Heart right ventricle (tissue), 16 donors: Measurements from ENCODE around the gene UPF1. TPM values are rescaled to one million over a fixed set of nuclear protein-coding genes. Genes with fewer than 3 reads are reported as not detected.

Experiments used
- ATAC-seq, 8 donors: fragments of 200-7000 bp; cut with Tn5 transposase; one replicate each; pipeline ENCODE4 v1.9.1; 2020; ENCODE audit warnings: mild to moderate bottlenecking in 8 of 8, moderate library complexity in 8 of 8, moderate number of reproducible peaks in 1 of 8
- DNase-seq, 2 donors: peaks; one replicate each; pipeline ENCODE4 v3.0.0-alpha.2; 2020
- H3K27ac ChIP-seq, 10 donors: fragments of 200-600 bp; sonication (generic) in 2 of 10; one replicate each; pipeline versions ENCODE4 v1.5.0 to v1.8.0; 2020 to 2022; ENCODE audit warnings: mild to moderate bottlenecking in 3 of 10
- H3K27me3 ChIP-seq, 7 donors: fragments of 200-600 bp; one replicate each; pipeline ENCODE4 v1.8.0; 2021 to 2022; ENCODE audit warnings: mild to moderate bottlenecking in 2 of 7
- H3K36me3 ChIP-seq, 9 donors: fragments of 200-600 bp; sonication (generic) in 1 of 9; one replicate each; pipeline versions ENCODE4 v1.5.0 to v1.8.0; 2020 to 2022; ENCODE audit warnings: mild to moderate bottlenecking in 2 of 9
- H3K4me1 ChIP-seq, 9 donors: fragments of 200-600 bp; sonication (generic) in 1 of 9; one replicate each; pipeline versions ENCODE4 v1.5.0 to v1.8.0; 2020 to 2022; ENCODE audit warnings: mild to moderate bottlenecking in 4 of 9
- H3K4me3 ChIP-seq, 10 donors: fragments of 200-600 bp; sonication (generic) in 2 of 10; one replicate each; pipeline versions ENCODE4 v1.5.0 to v1.8.0; 2020 to 2022; ENCODE audit warnings: mild to moderate bottlenecking in 7 of 10, moderate library complexity in 2 of 10
- H3K9me3 ChIP-seq, 11 donors: fragments of 200-600 bp in 10 of 11; sonication (generic) in 2 of 11; one replicate each; pipeline versions ENCODE4 v1.5.0 to v1.8.0; 2013 to 2022; ENCODE audit warnings: mild to moderate bottlenecking in 2 of 11, control low read depth in 1 of 11, moderate library complexity in 1 of 11
- WGBS, 2 donors: extraction: QIAGEN DNeasy Blood & Tissue Kit; methylation state at CpG; one replicate each; pipeline ENCODE4 v1.1.7; 2013; ENCODE audit warnings: inconsistent platforms in 1 of 2; 5-methylcytosine and 5-hydroxymethylcytosine counted together
- intact Hi-C, 10 donors: fragments of 100-400 bp; cut with DNase I; formaldehyde crosslinking; loops; one replicate each; pipeline versions ENCODE4 v1.11.1 to v1.14.2; 2022
- polyA plus RNA-seq, 2 donors: library from polyadenylated mRNA; stranded (reverse); fragments of 200-250 nt; gene quantifications; one replicate each; pipeline ENCODE4 v1.2.3, GENCODE V29; 2013
- total RNA-seq, 10 donors: library from RNA; stranded (reverse); fragmentation: NEBNext Ultra II Directional in 3 of 10; extraction: Animal tissue kit (Norgen Biotek cat#: 25700) in 3 of 10; gene quantifications; one replicate each; pipeline versions ENCODE4 v1.2.1 to v1.2.4, GENCODE V29; 2021 to 2023
- TF ChIP-seq, protein P1 (sequence below), 9 donors: fragments of 200-600 bp; sonication (generic) in 2 of 9; IDR thresholded peaks; one replicate each; pipeline versions ENCODE4 v1.5.0 to v1.8.0; 2021 to 2022; ENCODE audit warnings: antibody characterized with exemption in 9 of 9, mild to moderate bottlenecking in 5 of 9, moderate library complexity in 1 of 9
- donor health status: Arrhythmogenic right ventricular cardiomyopathy.
- donor health status: ischemic (EF 13 %, LVEDD 7.1; RV severe dilation, severe dysfunction).
- donor health status: healthy with polysubstance abuse.
- donor health status: DM: no; HTN: yes; CAD: no.
- donor health status: DM: no; HTN: no; CAD: no.
- donor health status: ischemic (EF 25% LVEDD 6.9; RV normal size, moderate dysfunction).
- donor health status: ischemic (EF 25% LVEDD 5.7; RV mildly dilated, moderate dysfunction).
- donor health status: healthy.
- donor health status: DM: yes; HTN: yes; CAD: no.
- donor health status: Ischemic cardiomyopathy.
- donor health status: ischemic (EF 35%, LVEDD 5.7; RV mildly dilated, moderate dysfunction).
- donor health status: nonischemic (EF 11% LVEDD 7.7; RV severe dilation, severe dysfunction).
- donor health status: DM: yes; HTN: yes; CAD: no.
- donor health status: PGD.
- donor health status: ischemic (EF 29% LVEDD 5.4; RV normal size, mild dysfunction).
- donor health status: nonischemic (EF 23%, LVEDD 6.1; RV moderate dilation, normal function).

UPF1 gene
- total and polyA plus RNA-seq, 12 donors, result 25.2 to 44.3 (median 36.8) TPM

GRCh38 chr19:18853755-18854427, 22.1 kb downstream of the UPF1 start:
- 87 to 90% methylated on average over 17 of the region's 17 CpGs for WGBS, 2 donors
- H3K9me3 ChIP-seq, result no peaks in the 10 kb centered on the region
- H3K36me3 ChIP-seq, result peaks cover 6 to 92% (median 78%) of the 10 kb centered on the region in 9 donors
- TF ChIP-seq, protein P1, sequence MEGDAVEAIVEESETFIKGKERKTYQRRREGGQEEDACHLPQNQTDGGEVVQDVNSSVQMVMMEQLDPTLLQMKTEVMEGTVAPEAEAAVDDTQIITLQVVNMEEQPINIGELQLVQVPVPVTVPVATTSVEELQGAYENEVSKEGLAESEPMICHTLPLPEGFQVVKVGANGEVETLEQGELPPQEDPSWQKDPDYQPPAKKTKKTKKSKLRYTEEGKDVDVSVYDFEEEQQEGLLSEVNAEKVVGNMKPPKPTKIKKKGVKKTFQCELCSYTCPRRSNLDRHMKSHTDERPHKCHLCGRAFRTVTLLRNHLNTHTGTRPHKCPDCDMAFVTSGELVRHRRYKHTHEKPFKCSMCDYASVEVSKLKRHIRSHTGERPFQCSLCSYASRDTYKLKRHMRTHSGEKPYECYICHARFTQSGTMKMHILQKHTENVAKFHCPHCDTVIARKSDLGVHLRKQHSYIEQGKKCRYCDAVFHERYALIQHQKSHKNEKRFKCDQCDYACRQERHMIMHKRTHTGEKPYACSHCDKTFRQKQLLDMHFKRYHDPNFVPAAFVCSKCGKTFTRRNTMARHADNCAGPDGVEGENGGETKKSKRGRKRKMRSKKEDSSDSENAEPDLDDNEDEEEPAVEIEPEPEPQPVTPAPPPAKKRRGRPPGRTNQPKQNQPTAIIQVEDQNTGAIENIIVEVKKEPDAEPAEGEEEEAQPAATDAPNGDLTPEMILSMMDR (IDR thresholded peaks at IDR 0.05), result no peak
- peaks cover 17 to 31% (median 24%) of the 10 kb centered on the region in 9 donors for H3K4me1 ChIP-seq
- no peak overlapping the region for H3K27ac ChIP-seq
- DNase-seq, result no peak
- H3K4me3 ChIP-seq, result no peak overlapping the region
- intact Hi-C loops, result loop anchor here in 2 of 10 donors (10.0 kb wide), 2 partner anchors 389 to 409 kb away; no protein-coding TSS in a partner anchor
- ATAC-seq, result no peak
- H3K27me3 ChIP-seq, result no peaks in the 10 kb centered on the region

DNA sequence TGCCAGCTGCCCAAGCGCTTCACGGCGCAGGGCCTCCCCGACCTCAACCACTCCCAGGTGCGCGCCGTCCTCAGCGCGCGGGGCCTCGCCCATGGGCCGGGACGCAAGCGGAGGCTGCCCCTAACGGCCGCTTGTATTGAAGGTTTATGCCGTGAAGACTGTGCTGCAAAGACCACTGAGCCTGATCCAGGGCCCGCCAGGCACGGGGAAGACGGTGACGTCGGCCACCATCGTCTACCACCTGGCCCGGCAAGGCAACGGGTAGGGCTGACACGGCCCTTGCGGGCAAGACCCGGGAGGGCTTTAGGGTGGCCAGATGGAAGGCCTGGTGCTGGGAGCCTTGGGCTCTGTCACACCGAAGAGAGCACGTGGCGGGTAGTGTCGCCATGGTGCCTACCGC, 23.2 kb downstream of the UPF1 start:
- intact Hi-C loops, result loop anchor here in 2 of 10 donors (10.0 kb wide), 2 partner anchors 390 to 410 kb away; no protein-coding TSS in a partner anchor
- Histone ChIP-seq H3K4me1 (peaks cover 9 to 31% (median 15%) of the 10 kb centered on the region in 9 donors), H3K36me3 (peaks cover 6 to 100% (median 89%) of the 10 kb centered on the region in 9 donors), H3K27me3 (no peaks in the 10 kb centered on the region), H3K27ac (no peak overlapping the region), H3K9me3 (no peaks in the 10 kb centered on the region), H3K4me3 (no peak overlapping the region)
- no peak for ATAC-seq
- TF ChIP-seq, protein P1 (IDR thresholded peaks at IDR 0.05), result no peak
- DNase-seq, result no peak
- WGBS, 2 donors, result 96 to 98% methylated on average over 33 of the region's 33 CpGs

GRCh38 chr19:18855647-18856384, 24.1 kb downstream of the UPF1 start:
- no peak overlapping the region for H3K27ac ChIP-seq
- no peaks in the 10 kb centered on the region for H3K9me3 ChIP-seq
- 93% methylated on average over 27 of the region's 27 CpGs for WGBS, 2 donors
- H3K4me1 ChIP-seq, result peaks cover under 1 to 31% (median 16%) of the 10 kb centered on the region in 9 donors
- no peaks in the 10 kb centered on the region for H3K27me3 ChIP-seq
- intact Hi-C loops, result loop anchor here in 2 of 10 donors (10.0 kb wide), 2 partner anchors 391 to 411 kb away; no protein-coding TSS in a partner anchor
- no peak overlapping the region for H3K4me3 ChIP-seq
- TF ChIP-seq, protein P1 (IDR thresholded peaks at IDR 0.05), result no peak
- DNase-seq (no peak), ATAC-seq (no peak)
- peaks cover 13 to 100% (median 92%) of the 10 kb centered on the region in 9 donors for H3K36me3 ChIP-seq

DNA sequence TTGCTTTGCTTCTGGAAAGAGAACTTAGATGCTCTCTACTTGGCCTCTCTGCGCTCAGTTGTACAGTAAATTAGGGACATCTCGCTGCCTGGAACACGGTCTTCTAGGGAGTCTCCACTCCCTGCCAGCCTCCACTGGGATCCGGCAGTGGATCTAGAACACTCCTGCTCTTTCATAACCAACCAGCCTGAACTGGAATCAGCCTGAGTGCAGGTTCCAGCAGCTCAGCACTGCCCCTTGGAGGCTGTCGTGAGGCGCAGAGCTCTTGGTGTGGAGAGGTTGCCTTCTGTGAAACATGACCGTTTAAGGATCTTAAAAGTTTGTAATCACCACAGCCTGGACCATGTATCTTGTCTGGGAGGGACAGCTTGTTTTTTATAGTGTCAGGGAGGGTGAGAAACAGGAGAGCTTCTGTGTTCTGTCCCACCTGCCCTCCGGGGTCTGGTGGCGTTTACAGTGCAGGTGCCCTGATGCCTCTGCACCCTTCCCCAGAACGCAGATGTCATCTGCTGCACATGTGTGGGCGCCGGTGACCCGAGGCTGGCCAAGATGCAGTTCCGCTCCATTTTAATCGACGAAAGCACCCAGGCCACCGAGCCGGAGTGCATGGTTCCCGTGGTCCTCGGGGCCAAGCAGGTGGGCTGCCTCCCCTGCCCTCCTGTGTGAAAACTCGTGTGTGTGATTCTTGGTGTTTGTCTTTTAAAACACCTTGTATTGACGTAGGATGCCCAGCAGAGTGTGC, 24.8 kb downstream of the UPF1 start:
- DNase-seq, result no peak
- Histone ChIP-seq H3K9me3 (no peaks in the 10 kb centered on the region), H3K27me3 (no peaks in the 10 kb centered on the region), H3K4me1 (peaks cover 0 to 28% (median 18%) of the 10 kb centered on the region in 9 donors), H3K4me3 (no peak overlapping the region), H3K27ac (no peak overlapping the region), H3K36me3 (peaks cover 14 to 100% (median 95%) of the 10 kb centered on the region in 9 donors)
- ATAC-seq, result no peak
- WGBS, 2 donors, result 87 to 88% methylated on average over 22 of the region's 22 CpGs
- TF ChIP-seq, protein P1 (IDR thresholded peaks at IDR 0.05), result peak in 1 of 9 donors; percentile 25
- intact Hi-C loops, result loop anchor here in 2 of 10 donors (10.0 kb wide), 2 partner anchors 392 to 412 kb away; no protein-coding TSS in a partner anchor
